NCI-H2029 treated with DMSO at 0.1 percent for 48 hours (cell line): ENCODE data around the gene ERCC4.
"Not testable (repeated sequence)": the region's sequence is repeated elsewhere in the genome, so short reads cannot be mapped to it uniquely, and the experiment has no call there.

Source experiments
- DNase-seq: peaks from one replicate; lab custom pipeline; 2025; lab: John Stamatoyannopoulos, UW

Gene ERCC4

GRCh38 chr16:13919683-13920509 is at the start of gene ERCC4:
TSS of gene ERCC4 (plus strand) at chr16:13920154. CDS start at chr16:13920166, 12 bp downstream.
- peak; percentile 96 for DNase-seq

DNA sequence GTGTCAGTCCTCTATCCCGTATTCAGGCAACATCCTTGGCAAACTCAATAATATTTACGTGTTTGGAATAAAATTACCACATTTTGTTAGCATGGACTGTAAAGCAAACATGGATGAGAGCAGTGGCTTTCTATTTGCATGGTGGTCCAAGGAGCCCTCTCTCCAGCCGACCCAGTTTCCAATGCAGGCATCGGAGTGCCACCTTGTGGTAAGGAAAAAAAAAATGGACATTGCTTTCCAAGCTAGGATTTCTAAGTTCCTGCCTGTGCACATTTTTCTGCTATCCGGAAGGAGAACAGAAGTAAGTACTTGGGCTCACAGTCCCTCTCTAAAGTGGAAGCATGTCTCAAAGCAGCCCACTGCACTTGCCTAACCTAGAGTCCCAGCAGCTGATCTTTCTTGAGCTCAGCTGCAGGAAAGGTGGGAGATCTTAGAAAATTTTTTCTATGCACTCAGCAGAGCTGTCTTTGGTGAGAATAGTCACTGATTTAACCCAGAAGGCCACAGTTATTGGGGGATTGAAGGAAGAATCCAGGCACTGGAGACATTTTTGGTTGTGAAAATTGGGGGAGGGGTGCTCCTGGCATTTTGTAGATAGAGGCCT is 46.0 kb upstream of the ERCC4 start:
- peak; percentile 23 for DNase-seq

DNA sequence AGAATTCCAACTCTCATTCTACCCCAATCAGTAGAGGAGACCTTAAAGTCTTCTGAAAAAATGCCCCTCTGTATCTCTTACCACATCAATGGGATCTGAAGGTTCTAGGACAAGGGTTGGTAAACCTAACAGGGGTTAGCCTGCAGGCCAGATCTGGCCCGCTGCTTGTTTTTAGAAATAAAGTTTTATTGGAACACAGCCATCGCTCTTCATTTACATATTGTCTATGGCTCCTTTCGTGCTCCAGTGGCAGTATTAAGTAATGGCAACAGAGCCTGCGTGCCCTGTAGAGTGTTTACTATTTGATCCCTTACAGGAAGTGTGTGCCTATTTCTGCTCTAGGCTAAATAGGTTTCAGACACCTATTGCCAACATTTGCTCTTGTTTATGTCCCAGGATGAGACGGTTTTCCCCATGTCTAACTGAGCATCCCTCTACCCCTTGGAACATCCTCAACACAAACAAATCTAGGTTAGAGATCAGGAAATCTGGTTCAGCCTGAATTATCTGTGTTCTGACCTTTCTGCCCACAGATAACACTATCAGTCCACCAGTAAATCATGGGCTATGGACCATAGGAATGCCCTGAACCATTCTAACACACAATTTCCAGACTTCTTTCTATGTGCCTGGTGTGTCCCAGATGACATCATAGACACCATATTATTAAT is 44.2 kb upstream of the ERCC4 start:
- DNase-seq, result peak; percentile 1

DNA sequence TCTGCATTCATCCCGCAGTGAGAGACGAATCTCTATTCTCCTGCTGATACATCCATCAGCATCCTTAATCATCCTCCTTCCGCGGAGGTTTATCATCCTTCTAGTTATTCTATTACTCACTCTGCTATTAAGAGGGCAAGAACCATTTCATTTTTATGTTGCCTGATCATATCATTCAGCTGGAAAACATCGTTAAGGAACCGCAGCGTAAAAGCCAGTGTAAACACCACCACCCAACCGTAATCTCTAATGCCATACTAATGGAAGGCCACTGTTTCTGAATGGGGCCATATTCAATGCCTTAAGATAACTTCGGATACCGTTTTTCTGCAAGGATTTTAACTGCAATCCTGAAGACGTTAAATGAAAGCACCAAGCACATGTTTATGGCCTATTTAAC is 36.7 kb upstream of the ERCC4 start:
- no peak for DNase-seq

GRCh38 chr16:13883881-13884280 is 36.1 kb upstream of the ERCC4 start:
- no peak for DNase-seq

DNA sequence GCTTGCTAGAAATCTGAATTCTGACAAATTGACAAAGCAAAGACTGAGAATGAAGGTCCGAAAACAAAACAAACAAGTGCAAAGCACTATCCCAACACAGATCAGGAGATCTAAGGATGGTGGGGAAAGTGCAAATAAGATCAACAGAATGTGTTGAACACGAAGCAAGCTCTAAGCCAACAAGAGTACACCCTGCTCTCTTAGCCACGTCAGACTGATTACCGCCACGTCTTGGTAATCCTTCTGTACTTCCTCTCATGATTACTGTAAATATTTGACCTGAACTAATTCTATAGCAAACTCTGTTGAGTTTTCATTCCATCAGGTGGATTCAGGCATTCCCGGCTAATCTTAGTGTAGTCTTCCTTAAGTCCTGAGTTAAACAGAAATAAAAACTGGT is 34.3 kb upstream of the ERCC4 start:
- DNase-seq, result no peak

DNA sequence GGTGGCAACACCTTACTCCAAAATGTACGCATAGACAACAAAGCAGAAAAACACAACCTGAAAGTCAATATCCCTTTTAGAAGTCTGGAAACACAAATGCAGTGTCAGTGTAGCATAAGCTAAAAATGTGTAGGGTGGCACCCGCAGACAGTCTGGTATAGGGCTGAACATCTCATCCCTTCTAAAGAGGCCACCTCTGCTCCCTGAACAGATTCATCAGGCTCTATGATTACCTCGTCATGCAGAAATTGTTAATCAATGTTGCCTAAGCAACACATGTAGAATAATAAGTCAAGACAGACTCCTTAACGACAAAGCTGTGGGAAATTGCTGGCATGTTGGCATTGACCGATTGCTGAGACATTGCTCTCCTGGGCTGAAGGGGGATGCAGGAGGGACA is 33.3 kb upstream of the ERCC4 start:
- DNase-seq, result no peak

- not testable (repeated sequence) for DNase-seq
Measured at GRCh38 chr16:13889323-13889722, 30.6 kb upstream of the ERCC4 start.

DNA sequence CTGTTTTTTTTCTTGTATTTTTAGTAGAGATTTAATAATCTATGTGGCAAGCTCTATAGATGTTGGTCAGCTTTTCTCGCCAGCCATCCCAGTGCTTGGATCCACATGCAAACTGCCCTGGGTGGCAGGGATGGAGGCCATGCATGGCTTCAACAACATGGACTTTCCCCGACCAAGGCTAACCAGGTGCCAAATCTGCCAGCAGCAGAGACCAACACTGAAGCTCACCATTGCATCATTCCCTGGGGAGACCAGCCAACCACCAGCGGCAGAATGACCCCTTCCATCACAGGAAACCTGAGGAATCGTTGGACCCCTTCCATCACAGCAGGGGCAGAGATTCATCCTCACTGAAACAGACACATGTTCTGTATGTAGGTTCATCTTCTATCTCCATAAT is 27.7 kb upstream of the ERCC4 start:
- no peak for DNase-seq

GRCh38 chr16:13895516-13895915 is 24.4 kb upstream of the ERCC4 start:
- no peak for DNase-seq

- DNase-seq, result no peak
Measured at GRCh38 chr16:13896543-13897182, 23.3 kb upstream of the ERCC4 start.

GRCh38 chr16:13897806-13898205 is 22.1 kb upstream of the ERCC4 start:
- no peak for DNase-seq

GRCh38 chr16:13898233-13898632 is 21.7 kb upstream of the ERCC4 start:
- DNase-seq, result no peak

DNA sequence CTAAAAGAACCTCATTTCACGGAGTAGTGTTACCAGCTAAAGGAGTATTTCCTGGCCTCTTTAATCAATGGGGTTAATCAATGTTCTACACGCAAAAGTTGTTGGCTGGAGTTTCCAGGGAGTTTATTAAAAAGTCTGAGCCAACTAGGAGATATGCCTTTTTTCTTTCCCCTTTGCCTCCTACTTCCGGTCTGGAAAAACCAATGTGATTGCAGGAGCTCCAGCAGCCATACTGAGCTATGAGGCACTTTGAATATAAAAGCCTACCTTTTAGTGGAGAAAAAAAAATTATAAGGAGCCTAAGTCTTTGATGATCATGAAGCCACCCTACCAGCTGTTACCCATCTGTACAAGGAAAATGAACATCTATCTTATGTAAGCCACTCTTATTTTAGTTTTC is 17.9 kb upstream of the ERCC4 start:
- DNase-seq, result no peak

DNA sequence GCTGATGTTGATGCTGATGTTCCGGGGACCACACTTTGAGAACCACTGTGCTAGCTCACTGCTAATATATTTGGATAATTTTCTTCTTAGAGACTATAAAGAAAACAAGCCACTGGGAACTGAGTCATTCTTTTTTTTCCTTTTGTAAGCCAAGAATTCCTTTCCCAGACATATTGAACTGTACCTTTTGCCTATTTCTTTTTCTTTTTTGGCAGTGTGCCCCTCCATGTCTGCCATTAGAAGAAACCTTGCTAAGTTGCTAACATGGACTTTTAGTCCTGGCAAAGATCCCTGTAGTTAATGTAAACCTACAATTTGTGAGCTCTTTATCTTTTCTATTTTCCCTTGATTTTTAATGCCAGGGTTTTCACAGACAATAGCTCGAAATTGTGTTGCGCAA is 17.3 kb upstream of the ERCC4 start:
- DNase-seq, result no peak

DNA sequence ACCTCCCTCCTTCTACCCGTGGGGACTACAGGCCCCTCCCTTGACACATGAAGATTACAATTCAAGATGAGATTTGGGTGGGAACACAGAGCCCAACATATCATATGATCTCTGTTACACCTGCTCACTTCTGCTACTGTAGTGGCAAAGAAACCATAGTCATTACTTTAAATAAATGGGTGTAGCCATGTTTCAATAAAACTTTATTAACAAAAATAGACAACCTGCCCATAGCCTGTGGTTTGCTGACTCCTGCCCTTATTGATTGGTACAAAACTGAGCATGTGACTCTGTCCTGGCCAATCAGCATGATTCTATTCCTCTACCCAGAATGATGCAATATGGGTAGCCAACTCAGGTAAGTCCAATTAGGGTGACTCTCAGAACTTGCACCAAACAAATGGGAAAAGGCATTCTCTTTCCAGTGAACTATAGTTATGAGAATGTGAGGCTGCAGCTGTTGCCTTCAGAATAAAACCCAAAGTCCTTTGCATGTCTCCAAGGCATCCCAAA is 15.7 kb upstream of the ERCC4 start:
- DNase-seq, result no peak

DNA sequence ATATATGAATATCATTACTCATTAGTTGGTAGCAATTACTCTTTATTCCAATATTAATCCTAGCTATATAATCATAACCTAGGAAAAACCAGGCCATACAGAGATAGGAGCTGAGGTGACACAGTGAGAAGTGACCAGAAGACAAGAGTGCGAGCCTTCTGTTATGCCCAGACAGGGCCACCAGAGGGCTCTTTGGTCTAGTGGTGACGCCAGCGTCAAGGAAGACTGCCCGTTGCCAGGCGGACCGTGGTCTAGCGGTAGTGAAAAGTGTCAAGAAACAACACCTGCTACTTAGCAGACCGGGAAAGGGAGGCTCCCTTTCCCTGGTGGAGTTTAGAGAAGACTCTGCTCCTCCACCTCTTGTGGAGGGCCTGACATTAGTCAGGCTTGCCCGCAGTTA is 15.1 kb upstream of the ERCC4 start:
- DNase-seq, result not testable (repeated sequence)

GRCh38 chr16:13906168-13907089 is 13.5 kb upstream of the ERCC4 start:
- DNase-seq, result no peak

- DNase-seq, result no peak
Measured at GRCh38 chr16:13907431-13907830, 12.5 kb upstream of the ERCC4 start.

- DNase-seq, result no peak
Measured at GRCh38 chr16:13909069-13909468, 10.9 kb upstream of the ERCC4 start.

- DNase-seq, result no peak
Measured at GRCh38 chr16:13909872-13910303, 10.1 kb upstream of the ERCC4 start.
